ENCODE measurements around the gene SLC52A3. TPM values are rescaled to one million over a fixed set of nuclear protein-coding genes. Genes with fewer than 3 reads are reported as not detected.
A peak's percentile ranks its signal among the peaks of the same experiment; 100 is the strongest.
"Not testable (repeated sequence)": the region's sequence is repeated elsewhere in the genome, so short reads cannot be mapped to it uniquely, and the experiment has no call there.

The SLC52A3 gene
- not detected for total RNA-seq

GRCh38 chr20:768426-768978, at the start of gene SLC52A3:
Gene SLC52A3, minus strand, starts transcription at chr20:768500. Its CDS starts 2,726 bp downstream, at chr20:765774.
- no peaks in the 10 kb centered on the region for H3K4me1 Mint-ChIP-seq
- POLR2A ChIA-PET, result no interaction called here
- H3K36me3 Mint-ChIP-seq (ENCODE audit: low read depth), result no peaks in the 10 kb centered on the region
- no peaks in the 10 kb centered on the region for H3K9me3 Mint-ChIP-seq
- no peak within 1 kb of the TSS for H3K27ac Mint-ChIP-seq
- DNase-seq, result no peak
- no peak within 1 kb of the TSS for H3K4me3 Mint-ChIP-seq
- CTCF ChIA-PET, result interaction anchor here (0.5 to 0.6 kb wide), 2 partner anchors 561 to 1921 kb away, joined by 3 read pairs; no protein-coding TSS in a partner anchor
- H3K27me3 Mint-ChIP-seq, result peaks cover 5% of the 10 kb centered on the region

- H3K27me3 Mint-ChIP-seq, result peaks cover 12% of the 10 kb centered on the region
- DNase-seq, result peak; percentile 70
- peaks cover 8% of the 10 kb centered on the region for H3K4me1 Mint-ChIP-seq
- no peaks in the 10 kb centered on the region for H3K36me3 Mint-ChIP-seq (ENCODE audit: low read depth)
- H3K27ac Mint-ChIP-seq, result no peak overlapping the region
- no peak overlapping the region for H3K4me3 Mint-ChIP-seq
- ChIA-PET CTCF (interaction anchor here (0.6 to 5.8 kb wide), 7 partner anchors 22 to 691 kb away, joined by 3 to 49 read pairs (median 3); no protein-coding TSS in a partner anchor), POLR2A (no interaction called here)
- H3K9me3 Mint-ChIP-seq, result no peaks in the 10 kb centered on the region
Measured at GRCh38 chr20:815914-816606, 47.8 kb upstream of the SLC52A3 start.

- Mint-ChIP-seq H3K4me3 (no peak overlapping the region), H3K27ac (no peak overlapping the region)
- POLR2A ChIA-PET, result no interaction called here
Measured at GRCh38 chr20:815226-815625, 46.9 kb upstream of the SLC52A3 start.

GRCh38 chr20:813390-813789, 45.1 kb upstream of the SLC52A3 start:
- Mint-ChIP-seq H3K27ac (no peak overlapping the region), H3K4me1 (no peaks in the 10 kb centered on the region), H3K27me3 (peaks cover 20% of the 10 kb centered on the region), H3K9me3 (no peaks in the 10 kb centered on the region), H3K4me3 (no peak overlapping the region), H3K36me3 (ENCODE audit: low read depth) (no peaks in the 10 kb centered on the region)
- no peak for DNase-seq
- CTCF ChIA-PET, result no interaction called here
- POLR2A ChIA-PET, result no interaction called here

More at GRCh38 chr20:815226-815625, 46.9 kb upstream of the SLC52A3 start:
- CTCF ChIA-PET, result interaction anchor here (0.6 to 5.8 kb wide), 6 partner anchors 23 to 692 kb away, joined by 3 to 49 read pairs (median 3); no protein-coding TSS in a partner anchor
- H3K4me1 Mint-ChIP-seq, result peaks cover 6% of the 10 kb centered on the region
- H3K36me3 Mint-ChIP-seq (ENCODE audit: low read depth), result no peaks in the 10 kb centered on the region
- no peaks in the 10 kb centered on the region for H3K9me3 Mint-ChIP-seq
- no peak for DNase-seq
- peaks cover 12% of the 10 kb centered on the region for H3K27me3 Mint-ChIP-seq

GRCh38 chr20:812435-812814, 44.1 kb upstream of the SLC52A3 start:
- H3K4me3 Mint-ChIP-seq; CTCF ChIA-PET; H3K9me3 Mint-ChIP-seq; H3K27ac Mint-ChIP-seq; POLR2A ChIA-PET; H3K4me1 Mint-ChIP-seq; H3K36me3 Mint-ChIP-seq (ENCODE audit: low read depth); DNase-seq: not testable (repeated sequence)
- H3K27me3 Mint-ChIP-seq, result peaks cover 19% of the 10 kb centered on the region

GRCh38 chr20:811776-812434, 43.6 kb upstream of the SLC52A3 start:
- H3K4me1 Mint-ChIP-seq; DNase-seq; H3K36me3 Mint-ChIP-seq (ENCODE audit: low read depth); CTCF ChIA-PET; H3K27ac Mint-ChIP-seq; H3K4me3 Mint-ChIP-seq; H3K9me3 Mint-ChIP-seq; POLR2A ChIA-PET: not testable (repeated sequence)
- H3K27me3 Mint-ChIP-seq, result peaks cover 19% of the 10 kb centered on the region

- no peak overlapping the region for H3K4me3 Mint-ChIP-seq
- no peaks in the 10 kb centered on the region for H3K4me1 Mint-ChIP-seq
- ChIA-PET CTCF (no interaction called here), POLR2A (no interaction called here)
- no peak for DNase-seq
- H3K36me3 Mint-ChIP-seq (ENCODE audit: low read depth), result peaks cover 2% of the 10 kb centered on the region
- peaks cover 13% of the 10 kb centered on the region for H3K9me3 Mint-ChIP-seq
- H3K27me3 Mint-ChIP-seq, result peaks cover 15% of the 10 kb centered on the region
- H3K27ac Mint-ChIP-seq, result no peak overlapping the region
Measured at GRCh38 chr20:805713-806112, 37.4 kb upstream of the SLC52A3 start.

GRCh38 chr20:801678-802077, 33.4 kb upstream of the SLC52A3 start:
- H3K27ac Mint-ChIP-seq, result no peak overlapping the region
- POLR2A ChIA-PET, result no interaction called here
- H3K9me3 Mint-ChIP-seq, result peaks cover 11% of the 10 kb centered on the region
- no peak overlapping the region for H3K4me3 Mint-ChIP-seq
- peaks cover 2% of the 10 kb centered on the region for H3K36me3 Mint-ChIP-seq (ENCODE audit: low read depth)
- H3K4me1 Mint-ChIP-seq, result no peaks in the 10 kb centered on the region
- H3K27me3 Mint-ChIP-seq, result peaks cover 10% of the 10 kb centered on the region
- DNase-seq, result no peak
- CTCF ChIA-PET, result no interaction called here

- DNase-seq; H3K27ac Mint-ChIP-seq; H3K4me3 Mint-ChIP-seq; H3K9me3 Mint-ChIP-seq; H3K36me3 Mint-ChIP-seq (ENCODE audit: low read depth); POLR2A ChIA-PET; CTCF ChIA-PET; H3K4me1 Mint-ChIP-seq: not testable (repeated sequence)
- H3K27me3 Mint-ChIP-seq, result peaks cover 11% of the 10 kb centered on the region
Measured at GRCh38 chr20:800026-800425, 31.7 kb upstream of the SLC52A3 start.

GRCh38 chr20:798746-799145, 30.4 kb upstream of the SLC52A3 start:
- H3K4me1 Mint-ChIP-seq; DNase-seq; H3K9me3 Mint-ChIP-seq; H3K27ac Mint-ChIP-seq; H3K4me3 Mint-ChIP-seq; H3K36me3 Mint-ChIP-seq (ENCODE audit: low read depth); POLR2A ChIA-PET: not testable (repeated sequence)
- CTCF ChIA-PET, result interaction anchor here (0.7 kb wide), 2 partner anchors 27 to 1516 kb away, joined by 3 to 4 read pairs; no protein-coding TSS in a partner anchor
- peaks cover 11% of the 10 kb centered on the region for H3K27me3 Mint-ChIP-seq

GRCh38 chr20:796921-797320, 28.6 kb upstream of the SLC52A3 start:
- no peaks in the 10 kb centered on the region for H3K4me1 Mint-ChIP-seq
- ChIA-PET CTCF (interaction anchor here (1.6 kb wide), 1 partner anchor 8 kb away, joined by 3 read pairs; no protein-coding TSS in a partner anchor), POLR2A (interaction anchor here (0.7 kb wide), 1 partner anchor 114 kb away, joined by 4 read pairs; no protein-coding TSS in a partner anchor)
- H3K27me3 Mint-ChIP-seq, result peaks cover 7% of the 10 kb centered on the region
- H3K36me3 Mint-ChIP-seq (ENCODE audit: low read depth), result no peaks in the 10 kb centered on the region
- no peak for DNase-seq
- no peak overlapping the region for H3K4me3 Mint-ChIP-seq
- no peak overlapping the region for H3K27ac Mint-ChIP-seq
- peaks cover 4% of the 10 kb centered on the region for H3K9me3 Mint-ChIP-seq

GRCh38 chr20:792248-792647, 23.9 kb upstream of the SLC52A3 start:
- peaks cover 14% of the 10 kb centered on the region for H3K27me3 Mint-ChIP-seq
- no peak for DNase-seq
- no peak overlapping the region for H3K27ac Mint-ChIP-seq
- H3K4me1 Mint-ChIP-seq, result no peaks in the 10 kb centered on the region
- no peak overlapping the region for H3K4me3 Mint-ChIP-seq
- no peaks in the 10 kb centered on the region for H3K36me3 Mint-ChIP-seq (ENCODE audit: low read depth)
- peaks cover 7% of the 10 kb centered on the region for H3K9me3 Mint-ChIP-seq
- CTCF ChIA-PET, result no interaction called here
- POLR2A ChIA-PET, result no interaction called here

- Mint-ChIP-seq H3K4me3 (no peak overlapping the region), H3K9me3 (peaks cover 7% of the 10 kb centered on the region), H3K27me3 (peaks cover 11% of the 10 kb centered on the region), H3K4me1 (no peaks in the 10 kb centered on the region), H3K27ac (no peak overlapping the region), H3K36me3 (ENCODE audit: low read depth) (no peaks in the 10 kb centered on the region)
- ChIA-PET CTCF (no interaction called here), POLR2A (no interaction called here)
- DNase-seq, result no peak
Measured at GRCh38 chr20:791056-791455, 22.8 kb upstream of the SLC52A3 start.

Data from activated CD4-positive, alpha-beta T cell treated with anti-CD3 and anti-CD28 coated beads, Interleukin-2, amount 10 ng/mL, durations not matched to agents 7 days and 5 days (primary cell).